Ovary (tissue), 3 donors: ENCODE measurements around the gene SLX4IP.

Experiments
- EP300 ChIP-seq: sonication (generic); formaldehyde crosslinking; IDR thresholded peaks from one replicate; pipeline ENCODE4 v1.6.1; 2017; ENCODE audit warnings: antibody characterized with exemption
- POLR2A ChIP-seq: fragments of 450-650 bp; IDR thresholded peaks from one replicate; pipeline ENCODE4 v1.6.1; 2017; ENCODE audit warnings: antibody characterized with exemption, mild to moderate bottlenecking, moderate library complexity
- TF ChIP-seq, protein P1 (sequence below), 3 donors: fragments of 450-650 bp in 2 of 3; fragments of 200-600 bp in 1 of 3; IDR thresholded peaks; one replicate each; pipeline versions ENCODE4 v1.5.1 to v1.8.0; 2016 to 2022; ENCODE audit warnings: antibody characterized with exemption in 3 of 3, mild to moderate bottlenecking in 1 of 3
- donor health status: DM: no; HTN: no; CAD: no.

- TF ChIP-seq, protein P1, sequence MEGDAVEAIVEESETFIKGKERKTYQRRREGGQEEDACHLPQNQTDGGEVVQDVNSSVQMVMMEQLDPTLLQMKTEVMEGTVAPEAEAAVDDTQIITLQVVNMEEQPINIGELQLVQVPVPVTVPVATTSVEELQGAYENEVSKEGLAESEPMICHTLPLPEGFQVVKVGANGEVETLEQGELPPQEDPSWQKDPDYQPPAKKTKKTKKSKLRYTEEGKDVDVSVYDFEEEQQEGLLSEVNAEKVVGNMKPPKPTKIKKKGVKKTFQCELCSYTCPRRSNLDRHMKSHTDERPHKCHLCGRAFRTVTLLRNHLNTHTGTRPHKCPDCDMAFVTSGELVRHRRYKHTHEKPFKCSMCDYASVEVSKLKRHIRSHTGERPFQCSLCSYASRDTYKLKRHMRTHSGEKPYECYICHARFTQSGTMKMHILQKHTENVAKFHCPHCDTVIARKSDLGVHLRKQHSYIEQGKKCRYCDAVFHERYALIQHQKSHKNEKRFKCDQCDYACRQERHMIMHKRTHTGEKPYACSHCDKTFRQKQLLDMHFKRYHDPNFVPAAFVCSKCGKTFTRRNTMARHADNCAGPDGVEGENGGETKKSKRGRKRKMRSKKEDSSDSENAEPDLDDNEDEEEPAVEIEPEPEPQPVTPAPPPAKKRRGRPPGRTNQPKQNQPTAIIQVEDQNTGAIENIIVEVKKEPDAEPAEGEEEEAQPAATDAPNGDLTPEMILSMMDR (IDR thresholded peaks at IDR 0.05) = no peak
- TF ChIP-seq POLR2A (no peak), EP300 (no peak)
Observed at GRCh38 chr20:10641467-10641866, 206.4 kb downstream of the SLX4IP start.
